ENCODE results near the gene ARL2.
"Not testable (repeated sequence)": the region's sequence is repeated elsewhere in the genome, so short reads cannot be mapped to it uniquely, and the experiment has no call there.

ARL2 gene

GRCh38 chr11:65008873-65009272 lies 5.1 kb upstream of the ARL2 start:
- DNase-seq = no peak

GRCh38 chr11:65013130-65013887 lies 651 bp upstream of the ARL2 start:
- peak; percentile 84 for DNase-seq

GRCh38 chr11:65014726-65015227 lies 817 bp downstream of the ARL2 start:
- DNase-seq = no peak

DNA sequence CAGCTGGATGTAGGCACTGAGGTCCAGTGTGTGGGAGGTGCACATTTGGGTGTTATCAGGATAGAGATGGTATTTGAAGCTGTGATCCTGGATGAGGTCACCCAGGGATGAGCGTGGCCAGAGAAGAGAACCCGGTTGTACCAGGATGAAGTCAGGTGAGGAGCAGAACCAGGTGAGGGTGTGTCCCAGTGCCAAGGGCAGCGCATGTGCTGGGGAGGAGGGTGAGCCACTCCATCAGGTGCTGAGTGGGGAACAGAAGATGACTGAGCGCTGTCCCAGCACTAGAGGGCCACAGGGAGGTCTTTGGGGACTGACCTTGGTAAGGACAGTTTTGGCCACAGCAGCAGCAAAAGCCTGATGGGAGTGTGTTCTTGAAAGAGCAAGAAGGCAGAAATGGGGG lies 2.7 kb downstream of the ARL2 start:
- DNase-seq = no peak

GRCh38 chr11:65017937-65018336 lies 4.0 kb downstream of the ARL2 start:
- DNase-seq = no peak

GRCh38 chr11:65019824-65020223 lies 5.9 kb downstream of the ARL2 start:
- no peak for DNase-seq

GRCh38 chr11:65021003-65021402 lies 7.0 kb downstream of the ARL2 start:
- no peak for DNase-seq

- DNase-seq = no peak
These were observed 7.5 kb downstream of the ARL2 start for GRCh38 chr11:65021509-65021908.

DNA sequence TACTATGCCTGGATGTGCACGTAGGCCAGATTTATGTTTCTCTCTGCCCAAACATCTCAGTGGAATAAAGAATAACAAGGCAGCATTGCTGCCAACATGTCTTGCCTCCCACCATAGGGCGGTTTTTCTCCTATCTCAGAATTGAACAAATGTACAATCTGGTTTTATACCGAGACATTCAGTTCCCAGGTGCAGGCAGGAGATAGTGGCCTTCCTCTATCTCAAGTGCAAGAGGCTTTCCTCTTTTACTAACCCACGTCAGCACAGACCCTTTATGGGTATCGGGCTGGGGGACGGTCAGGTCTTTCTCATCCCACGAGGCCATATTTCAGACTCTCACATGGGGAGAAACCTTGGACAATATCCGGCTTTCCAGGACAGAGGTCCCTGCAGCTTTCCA lies 9.5 kb downstream of the ARL2 start:
- DNase-seq = not testable (repeated sequence)

DNA sequence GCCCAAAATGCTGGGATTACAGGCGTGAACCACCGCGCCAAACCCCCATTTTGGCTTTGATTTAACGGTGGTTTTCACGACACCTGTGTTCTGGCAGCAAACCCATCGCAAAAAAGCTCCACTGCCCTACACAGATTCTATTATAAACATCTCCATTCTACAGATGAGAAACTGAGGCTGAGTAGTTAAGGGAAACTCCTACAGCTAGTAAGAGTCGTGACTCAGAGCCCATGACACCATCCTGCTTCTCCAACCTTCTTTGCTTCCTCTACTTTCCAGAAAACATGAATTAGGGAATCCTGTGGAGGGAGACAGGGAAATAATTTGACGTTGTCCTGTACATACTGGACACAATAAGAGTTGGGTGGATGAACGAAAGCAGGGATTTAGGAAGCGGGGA lies 12.8 kb downstream of the ARL2 start:
- no peak for DNase-seq

DNA sequence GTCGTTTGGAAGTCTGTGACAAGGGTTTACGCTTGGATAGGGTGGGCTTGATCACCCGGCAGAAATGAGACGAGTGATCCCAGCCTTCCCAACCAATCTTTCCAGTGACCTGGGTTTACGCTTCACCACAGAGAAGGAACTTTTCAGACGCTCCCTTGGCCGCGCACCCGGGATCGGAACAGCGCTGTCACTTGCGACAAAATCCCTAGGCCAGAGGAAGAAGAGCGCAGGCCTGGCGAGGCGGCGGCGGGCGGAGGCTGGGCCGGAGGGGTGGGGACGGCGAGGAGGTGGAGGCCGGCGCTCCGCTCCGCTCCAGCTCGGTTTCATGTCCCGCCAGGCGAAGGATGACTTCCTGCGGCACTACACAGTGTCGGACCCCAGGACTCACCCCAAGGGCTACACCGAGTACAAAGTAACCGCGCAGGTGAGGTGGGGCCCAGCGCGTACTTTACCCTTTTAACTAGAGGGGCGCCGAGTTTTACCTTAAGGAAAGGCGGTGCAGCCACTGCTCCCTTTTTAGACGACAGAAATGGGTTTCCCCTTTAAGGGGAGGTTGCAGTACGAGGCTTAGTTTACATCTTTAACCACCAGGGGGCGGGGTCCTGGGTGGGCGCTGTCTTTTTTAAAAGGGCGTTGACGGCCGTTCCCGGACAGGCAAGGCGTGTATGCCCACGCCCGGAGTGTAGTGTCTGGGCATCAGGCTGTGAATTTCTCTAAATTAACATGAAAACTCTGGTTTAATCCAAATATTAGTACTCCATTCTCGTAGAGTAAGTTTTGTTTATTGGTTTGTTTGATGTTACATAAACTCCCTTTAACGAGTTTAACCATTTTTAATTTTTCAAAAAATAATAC lies 13.5 kb downstream of the ARL2 start, which contains the start of gene SNX15:
Gene SNX15 (plus strand): TSS at position 227 of the 855 bp plus-strand sequence. CDS start 99 bp downstream, at position 326.
- DNase-seq = peak; percentile 82

- no peak for DNase-seq
These were observed 18.3 kb downstream of the ARL2 start for GRCh38 chr11:65032216-65032615.

GRCh38 chr11:65034423-65034822 lies 20.5 kb downstream of the ARL2 start:
- no peak for DNase-seq

DNA sequence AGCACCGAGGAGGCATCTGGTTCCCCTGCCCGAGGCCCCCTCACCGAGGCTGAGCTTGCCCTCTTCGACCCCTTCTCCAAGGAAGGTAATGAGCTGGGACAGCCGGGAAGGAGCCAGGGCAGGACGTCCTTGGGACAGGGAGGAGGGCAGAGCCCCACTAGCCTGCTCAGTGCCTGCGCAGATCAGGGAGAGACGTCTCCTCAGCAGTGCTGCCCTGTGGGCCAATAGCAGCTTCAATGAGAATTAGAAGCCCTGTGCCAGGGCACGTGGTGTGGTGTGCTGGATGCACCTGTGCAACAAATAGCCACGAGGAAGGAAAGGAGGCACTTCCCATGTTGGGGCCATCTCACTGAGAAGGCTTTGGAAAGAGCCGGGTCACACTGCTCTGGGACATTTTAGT lies 21.6 kb downstream of the ARL2 start:
- no peak for DNase-seq

- DNase-seq = no peak
These were observed 23.0 kb downstream of the ARL2 start for GRCh38 chr11:65036931-65037330.

DNA sequence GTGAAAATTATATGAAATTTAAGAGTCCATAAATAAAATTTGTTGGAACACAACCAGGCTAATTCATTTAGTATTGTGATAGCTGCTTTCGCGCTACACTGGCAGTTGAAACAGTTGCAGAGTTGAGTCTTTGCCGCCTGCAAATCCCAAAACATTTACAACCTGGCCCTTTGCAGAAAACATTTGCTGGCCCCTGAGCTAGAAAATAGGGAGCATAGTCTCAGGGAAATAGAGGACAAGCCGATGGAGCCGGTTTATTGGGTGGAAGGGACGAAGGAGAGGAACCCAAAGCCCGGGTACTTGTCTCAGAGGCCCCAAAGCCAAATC lies 26.5 kb downstream of the ARL2 start:
- DNase-seq = no peak

GRCh38 chr11:65040847-65041622 lies 27.1 kb downstream of the ARL2 start, which contains the start of gene SAC3D1:
Gene SAC3D1 (plus strand): TSS chr11:65041210. CDS start chr11:65041293, 83 bp downstream.
- DNase-seq = peak; percentile 85

DNA sequence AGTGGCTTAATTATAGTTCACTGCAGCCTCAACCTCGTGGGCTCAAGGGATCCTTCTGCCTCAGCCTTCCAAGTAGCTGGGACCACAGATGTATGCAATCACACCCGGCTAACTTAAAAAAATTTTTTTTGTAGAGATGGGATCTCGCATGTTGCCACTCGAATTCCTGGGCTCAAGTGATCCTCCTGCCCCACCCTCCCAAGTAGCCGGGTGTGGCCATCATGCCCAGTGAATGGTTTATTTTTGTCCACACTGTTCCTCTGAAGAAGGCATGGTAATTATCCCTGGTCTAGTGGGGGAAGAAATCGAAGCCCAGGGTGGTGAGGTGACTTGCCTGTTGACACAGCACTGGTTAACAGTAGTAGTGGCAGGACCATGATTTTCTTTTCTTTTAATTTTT lies 28.9 kb downstream of the ARL2 start:
- DNase-seq = no peak

DNA sequence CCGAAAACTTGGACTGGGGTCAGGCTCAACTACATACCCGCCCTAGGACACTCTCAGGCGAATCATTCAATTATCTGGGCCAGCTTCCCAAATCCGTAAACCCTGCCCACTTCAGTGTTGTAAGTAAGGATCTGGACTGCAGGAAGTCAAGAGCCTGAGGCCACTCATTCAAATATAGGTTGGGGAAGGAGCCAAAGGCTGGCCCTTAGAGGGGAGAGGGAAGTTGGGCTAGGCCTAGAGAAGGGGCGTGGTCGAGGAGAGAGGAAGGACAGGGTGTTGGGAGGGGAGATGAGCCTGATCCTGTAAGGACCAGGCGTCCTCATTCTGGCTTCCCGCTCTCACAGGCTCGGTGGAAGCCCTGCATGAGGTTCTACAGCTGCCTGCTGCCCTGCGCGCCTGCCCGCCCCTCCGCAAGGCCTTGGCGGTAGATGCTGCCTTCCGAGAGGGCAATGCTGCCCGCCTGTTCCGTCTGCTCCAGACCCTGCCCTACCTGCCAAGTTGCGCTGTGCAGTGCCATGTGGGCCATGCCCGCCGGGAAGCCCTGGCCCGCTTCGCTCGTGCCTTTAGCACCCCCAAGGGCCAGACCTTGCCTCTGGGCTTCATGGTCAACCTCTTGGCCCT lies 30.0 kb downstream of the ARL2 start:
- DNase-seq = no peak

DNA sequence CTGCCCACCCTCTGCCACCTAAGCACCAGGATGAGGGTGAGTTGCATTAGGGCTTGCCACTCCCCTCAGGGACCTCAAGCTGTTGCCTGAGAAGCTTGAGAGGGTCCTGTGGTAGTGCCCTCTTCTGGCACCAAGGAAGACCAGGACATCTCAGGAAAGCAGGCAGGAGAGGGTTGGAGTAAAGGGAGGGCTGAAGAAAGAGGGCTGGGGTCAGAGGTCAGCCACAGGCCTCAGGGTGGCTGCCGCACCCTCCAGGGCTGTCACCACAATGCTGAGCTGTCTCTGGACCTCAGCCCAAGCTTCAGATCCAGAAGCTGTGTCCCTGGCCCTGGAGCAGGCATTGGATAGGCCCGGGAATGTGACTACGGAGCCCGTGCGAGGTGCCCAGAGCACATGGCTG lies 31.1 kb downstream of the ARL2 start:
- no peak for DNase-seq

DNA sequence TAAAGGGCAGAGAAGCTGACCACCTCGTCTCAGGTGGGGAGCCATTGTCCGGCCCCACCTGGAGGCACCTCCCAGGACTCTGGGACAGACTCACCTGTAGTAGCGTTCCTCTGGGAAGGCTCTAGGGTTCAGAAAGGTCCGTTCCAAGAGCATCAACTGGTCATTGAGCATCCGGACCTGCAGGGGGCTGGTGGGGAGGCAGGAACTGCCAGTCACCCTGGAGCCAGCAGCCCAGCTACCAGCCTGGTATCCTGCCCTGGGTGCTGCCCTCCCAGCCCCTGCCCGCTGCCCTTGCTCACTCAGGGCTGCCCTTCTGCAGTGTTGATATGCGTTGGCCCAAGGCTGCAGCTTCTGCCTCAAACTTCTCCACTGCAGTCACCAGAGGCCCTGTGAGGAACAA lies 31.8 kb downstream of the ARL2 start:
- DNase-seq = no peak

- peak; percentile 7 for DNase-seq
These were observed 33.8 kb downstream of the ARL2 start for GRCh38 chr11:65047581-65048422.

All from activated effector memory CD4-positive, alpha-beta T cell treated with Interleukin-2 at 50 U/mL for 16 hours (primary cell).